Endothelial cell of umbilical vein (primary cell): ENCODE results near the gene ANGPTL4. TPM values are rescaled to one million over a fixed set of nuclear protein-coding genes. Genes with fewer than 3 reads are reported as not detected.
A peak's percentile ranks its signal among the peaks of the same experiment; 100 is the strongest.

Experiments
- BruUV-seq: library from RNA; stranded (reverse); fragments of 400-500 nt; replicated peaks from 2 replicates; lab custom pipeline; 2021; lab: Mats Ljungman, UMichigan
- CTCF ChIA-PET: fragments of 300-600, 350-600 bp; sonication (Branson Sonifier 250); formaldehyde crosslinking; loops from one replicate; lab custom pipeline; 2021; ENCODE audit warnings: antibody characterized with exemption, inconsistent platforms; lab: Charles Lee
- POLR2A ChIA-PET: fragments of 300-600, 350-600 bp; sonication (Branson Sonifier 250); formaldehyde crosslinking; loops from one replicate; lab custom pipeline; 2021; ENCODE audit warnings: antibody characterized with exemption, inconsistent platforms; lab: Charles Lee
- DNase-seq: peaks from one replicate; pipeline ENCODE4 v3.0.0-alpha.2; 2011; ENCODE audit warnings: low read depth, low spot score
- FAIRE-seq: peaks from 2 replicates; lab custom pipeline; 2011; peaks lifted over from hg19 to GRCh38; lab: Jason Lieb, UNC
- H2AFZ ChIP-seq: 2 replicates; pipeline ENCODE4 v1.6.0; 2012; ENCODE audit warnings: low read depth, low read length, control low read depth, inconsistent platforms
- H3K27ac ChIP-seq: 2 replicates; pipeline ENCODE4 v1.5.1; 2011; ENCODE audit warnings: low read depth, mild to moderate bottlenecking, control low read depth, low read length, moderate library complexity; ENCODE audit not compliant: insufficient read depth
- H3K27me3 ChIP-seq, 2 experiments: 2 replicates each; pipeline versions ENCODE4 v1.6.0 to v1.6.1; 2011; ENCODE audit warnings: low read length in 2 of 2, mixed read lengths in 1 of 2; ENCODE audit not compliant: control insufficient read depth in 2 of 2, insufficient read depth in 2 of 2
- H3K36me3 ChIP-seq, 2 experiments: 2 replicates in 1 of 2; 3 replicates in 1 of 2; pipeline ENCODE4 v1.5.1; 2011; ENCODE audit warnings: low read length in 2 of 2, mild to moderate bottlenecking in 1 of 2, moderate library complexity in 1 of 2; ENCODE audit not compliant: control insufficient read depth in 2 of 2, insufficient read depth in 2 of 2; ENCODE audit errors: extremely low read depth in 1 of 2
- H3K4me1 ChIP-seq: 3 replicates; pipeline ENCODE4 v1.5.1; 2011; ENCODE audit warnings: mild to moderate bottlenecking, low read length; ENCODE audit not compliant: control insufficient read depth, insufficient read depth; ENCODE audit errors: extremely low read depth
- H3K4me2 ChIP-seq: 2 replicates; pipeline ENCODE4 v1.6.1; 2011; ENCODE audit warnings: low read length, control low read depth, mixed read lengths; ENCODE audit not compliant: insufficient read depth
- H3K4me3 ChIP-seq, 3 experiments: fragments of 200-600 bp in 1 of 3; sonication (generic), shearing (Covaris generic) in 1 of 3; replicated peaks in 1 of 3; 2 replicates each; pipeline ENCODE4 v1.5.1; 2011 to 2016; ENCODE audit warnings: control low read depth in 3 of 3, low read length in 3 of 3, mild to moderate bottlenecking in 2 of 3, inconsistent platforms in 1 of 3, low read depth in 1 of 3, moderate library complexity in 1 of 3; ENCODE audit not compliant: insufficient read depth in 1 of 3
- H3K79me2 ChIP-seq: 2 replicates; pipeline ENCODE4 v1.6.0; 2012; ENCODE audit warnings: low read length, inconsistent platforms; ENCODE audit not compliant: control insufficient read depth, insufficient read depth
- H3K9ac ChIP-seq: replicated peaks from 2 replicates; pipeline ENCODE3; 2011; ENCODE audit warnings: low read length, control low read depth; ENCODE audit not compliant: insufficient read depth; ENCODE audit errors: extremely low read depth
- H3K9me1 ChIP-seq: replicated peaks from 3 replicates; pipeline ENCODE4 v1.6.0; 2011; ENCODE audit warnings: mild to moderate bottlenecking, low read length; ENCODE audit not compliant: control insufficient read depth, insufficient read depth; ENCODE audit errors: extremely low read depth
- H3K9me3 ChIP-seq: replicated peaks from 2 replicates; pipeline ENCODE4 v1.5.1; 2012; ENCODE audit warnings: low read length, inconsistent platforms; ENCODE audit not compliant: control insufficient read depth, insufficient read depth
- H4K20me1 ChIP-seq: replicated peaks from 2 replicates; pipeline ENCODE3; 2011; ENCODE audit warnings: mild to moderate bottlenecking, low read length; ENCODE audit not compliant: control insufficient read depth, insufficient read depth; ENCODE audit errors: extremely low read depth
- EZH2 ChIP-seq: IDR thresholded peaks from 2 replicates; pipeline ENCODE4 v1.6.1; 2012; ENCODE audit warnings: borderline replicate concordance, low read depth, mild to moderate bottlenecking, moderate library complexity, low read length, inconsistent platforms; ENCODE audit not compliant: severe bottlenecking
- FOS ChIP-seq: IDR thresholded peaks from 2 replicates; pipeline ENCODE4 v1.6.1; 2011; ENCODE audit warnings: mild to moderate bottlenecking, low read length, moderate library complexity, borderline replicate concordance; ENCODE audit not compliant: insufficient read depth
- GATA2 ChIP-seq: IDR thresholded peaks from 2 replicates; pipeline ENCODE4 v1.7.0; 2011; ENCODE audit warnings: low read depth, mild to moderate bottlenecking, moderate library complexity, mixed read lengths, low read length; ENCODE audit not compliant: insufficient read length, insufficient read depth
- JUN ChIP-seq: IDR thresholded peaks from 2 replicates; pipeline ENCODE4 v1.6.1; 2011; ENCODE audit warnings: borderline replicate concordance, low read depth; ENCODE audit not compliant: insufficient read length, insufficient read depth
- POLR2A ChIP-seq: IDR thresholded peaks from 2 replicates; pipeline ENCODE4 v1.6.1; 2012; ENCODE audit warnings: low read depth, mild to moderate bottlenecking, control low read depth, low read length
- POLR2AphosphoS5 ChIP-seq: IDR thresholded peaks from 2 replicates; pipeline ENCODE4 v1.6.1; 2012; ENCODE audit warnings: low read depth, mild to moderate bottlenecking, control low read depth, low read length, moderate library complexity; ENCODE audit not compliant: insufficient read depth
- dilution Hi-C: fragments of 300-500 bp; cut with MboI; formaldehyde crosslinking; loops from one replicate; pipeline ENCODE4 v1.15.0; 2019; ENCODE audit warnings: low sequenced_read_pairs; ENCODE audit not compliant: extremely low pct_ligation_motif_present
- intact Hi-C: fragments of 100-400 bp; cut with micrococcal nuclease; formaldehyde crosslinking; loops from one replicate; pipeline ENCODE4 v1.10.0; 2022
- polyA plus RNA-seq, 4 experiments: library from polyadenylated mRNA; depleted of rRNA in 3 of 4; stranded (reverse) in 3 of 4; unstranded in 1 of 4; fragments of >200 nt; gene quantifications; 2 replicates each; pipeline versions ENCODE4 v1.2.1 to v1.2.3, GENCODE V29; 2011 to 2012; ENCODE audit warnings: missing spikeins in 1 of 4
- total RNA-seq: library from RNA; stranded (reverse); gene quantifications from 2 replicates; pipeline ENCODE4 v1.2.3, GENCODE V29; 2021
- TF ChIP-seq, protein P1 (sequence below), 2 donors: IDR thresholded peaks; 1 replicate in 1 of 2; 2 replicates in 1 of 2; pipeline ENCODE4 v1.5.1; 2011; ENCODE audit warnings: low read length in 2 of 2, mild to moderate bottlenecking in 2 of 2, moderate library complexity in 2 of 2, control low read depth in 1 of 2, inconsistent platforms in 1 of 2, low read depth in 1 of 2; ENCODE audit not compliant: insufficient read depth in 1 of 2; ENCODE audit errors: extremely low read depth in 1 of 2
- TF ChIP-seq, protein P2 (sequence below): IDR thresholded peaks from 2 replicates; pipeline ENCODE4 v1.6.1; 2011; ENCODE audit not compliant: insufficient read depth, insufficient read length

The ANGPTL4 gene
- total and polyA plus RNA-seq, 2 donors (not counting 3 experiments of a cell fraction or from before 2014, with no cell fraction given) = 3.9 to 14.1 TPM

DNA sequence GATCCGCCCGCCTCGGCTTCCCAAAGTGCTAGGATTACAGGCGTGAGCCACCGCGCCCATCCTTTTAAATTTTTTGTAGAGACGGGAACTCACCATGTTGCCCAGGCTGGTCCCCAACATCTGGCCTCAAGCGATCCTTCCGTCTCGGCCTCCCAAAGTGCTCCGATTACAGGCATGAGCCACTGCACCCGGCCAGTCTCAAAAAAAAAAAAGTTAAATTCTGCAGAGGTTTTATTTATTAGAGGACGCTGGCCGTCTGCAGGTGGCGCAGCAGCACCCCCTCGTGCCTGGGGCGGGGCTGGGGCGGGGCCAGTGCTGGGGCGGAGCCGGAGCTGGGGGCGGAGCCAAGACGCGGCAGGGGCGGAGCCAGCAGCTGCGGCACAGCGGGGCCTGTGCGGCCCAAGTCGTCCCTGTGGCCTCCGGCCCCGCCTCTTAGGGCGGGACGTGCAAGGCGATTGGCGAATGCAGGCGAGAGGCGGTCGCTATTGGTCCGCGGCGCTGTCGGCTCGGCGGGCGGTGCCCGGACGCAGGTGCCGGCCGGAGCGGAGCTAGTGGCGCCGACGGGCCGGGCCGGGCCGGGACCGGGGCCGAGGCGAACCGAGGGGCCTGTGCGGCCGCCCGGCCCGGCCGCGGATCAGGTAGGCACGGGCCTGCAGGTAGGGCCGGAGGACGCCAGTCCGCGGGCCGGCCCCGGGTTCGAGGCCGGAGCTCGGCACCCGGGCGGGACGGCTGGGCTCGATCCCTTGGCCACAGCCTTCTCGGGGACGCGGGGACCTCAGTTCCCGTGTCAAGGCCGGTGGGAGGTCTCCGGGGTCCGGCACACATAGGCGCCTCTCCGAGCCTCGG is 49.1 kb downstream of the ANGPTL4 start, which contains the start of gene MARCHF2:
TSS of gene MARCHF2 (plus strand) at position 523 of the 846 bp plus-strand sequence. CDS start 8,536 bp downstream, outside the sequence.
- peak within 1 kb of the TSS; percentile 82 for H3K9ac ChIP-seq
- ChIA-PET POLR2A (interaction anchor here (0.6 to 2.0 kb wide), 6 partner anchors 11 to 101 kb away, joined by 3 to 11 read pairs (median 6); partner anchors contain the start of genes HNRNPM, NDUFA7, RAB11B and RPS28), CTCF (interaction anchor here (0.6 to 6.2 kb wide), 30 partner anchors 9 to 113 kb away, joined by 3 to 65 read pairs (median 5); partner anchors contain the start of genes HNRNPM, RAB11B and ZNF414)
- dilution Hi-C loops (no loop called here), intact Hi-C loops (loop anchor here (1.0 to 2.0 kb wide), 4 partner anchors 11 to 94 kb away; partner anchors contain the start of genes HNRNPM and RAB11B)
- BruUV-seq = no TSS peak
- peak within 1 kb of the TSS; percentile 39 for H3K4me2 ChIP-seq
- H3K36me3 ChIP-seq = no peaks in the 10 kb centered on the region
- TF ChIP-seq FOS (no peak), GATA2 (no peak), POLR2A (peak; percentile 58), POLR2AphosphoS5 (peak; percentile 64), JUN (no peak), EZH2 (no peak)
- TF ChIP-seq, protein P1, sequence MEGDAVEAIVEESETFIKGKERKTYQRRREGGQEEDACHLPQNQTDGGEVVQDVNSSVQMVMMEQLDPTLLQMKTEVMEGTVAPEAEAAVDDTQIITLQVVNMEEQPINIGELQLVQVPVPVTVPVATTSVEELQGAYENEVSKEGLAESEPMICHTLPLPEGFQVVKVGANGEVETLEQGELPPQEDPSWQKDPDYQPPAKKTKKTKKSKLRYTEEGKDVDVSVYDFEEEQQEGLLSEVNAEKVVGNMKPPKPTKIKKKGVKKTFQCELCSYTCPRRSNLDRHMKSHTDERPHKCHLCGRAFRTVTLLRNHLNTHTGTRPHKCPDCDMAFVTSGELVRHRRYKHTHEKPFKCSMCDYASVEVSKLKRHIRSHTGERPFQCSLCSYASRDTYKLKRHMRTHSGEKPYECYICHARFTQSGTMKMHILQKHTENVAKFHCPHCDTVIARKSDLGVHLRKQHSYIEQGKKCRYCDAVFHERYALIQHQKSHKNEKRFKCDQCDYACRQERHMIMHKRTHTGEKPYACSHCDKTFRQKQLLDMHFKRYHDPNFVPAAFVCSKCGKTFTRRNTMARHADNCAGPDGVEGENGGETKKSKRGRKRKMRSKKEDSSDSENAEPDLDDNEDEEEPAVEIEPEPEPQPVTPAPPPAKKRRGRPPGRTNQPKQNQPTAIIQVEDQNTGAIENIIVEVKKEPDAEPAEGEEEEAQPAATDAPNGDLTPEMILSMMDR (IDR thresholded peaks at IDR 0.05; ENCODE audit: extremely low read depth in 1 of 2, insufficient read depth in 1 of 2, low read depth in 1 of 2, low read length in 2 of 2) = peak; percentile 31 to 65
- TF ChIP-seq, protein P2, sequence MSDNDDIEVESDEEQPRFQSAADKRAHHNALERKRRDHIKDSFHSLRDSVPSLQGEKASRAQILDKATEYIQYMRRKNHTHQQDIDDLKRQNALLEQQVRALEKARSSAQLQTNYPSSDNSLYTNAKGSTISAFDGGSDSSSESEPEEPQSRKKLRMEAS = no peak
- peak within 1 kb of the TSS; percentile 67 for H2AFZ ChIP-seq
- H3K4me3 ChIP-seq = peak within 1 kb of the TSS; percentile 55 to 72 (median 57)
- FAIRE-seq = peak; percentile 74
- DNase-seq = peak; percentile 98
- no peaks in the 10 kb centered on the region for H3K9me3 ChIP-seq
- H3K27ac ChIP-seq = peak within 1 kb of the TSS; percentile 69
- H4K20me1 ChIP-seq = no peaks in the 10 kb centered on the region
- H3K9me1 ChIP-seq = no peaks in the 10 kb centered on the region
- peaks cover 9% of the 10 kb centered on the region for H3K4me1 ChIP-seq
- H3K27me3 ChIP-seq = no peaks in the 10 kb centered on the region
- H3K79me2 ChIP-seq = no peaks in the 10 kb centered on the region
